Measurements from ENCODE around the gene UTP11.

Gene UTP11

DNA sequence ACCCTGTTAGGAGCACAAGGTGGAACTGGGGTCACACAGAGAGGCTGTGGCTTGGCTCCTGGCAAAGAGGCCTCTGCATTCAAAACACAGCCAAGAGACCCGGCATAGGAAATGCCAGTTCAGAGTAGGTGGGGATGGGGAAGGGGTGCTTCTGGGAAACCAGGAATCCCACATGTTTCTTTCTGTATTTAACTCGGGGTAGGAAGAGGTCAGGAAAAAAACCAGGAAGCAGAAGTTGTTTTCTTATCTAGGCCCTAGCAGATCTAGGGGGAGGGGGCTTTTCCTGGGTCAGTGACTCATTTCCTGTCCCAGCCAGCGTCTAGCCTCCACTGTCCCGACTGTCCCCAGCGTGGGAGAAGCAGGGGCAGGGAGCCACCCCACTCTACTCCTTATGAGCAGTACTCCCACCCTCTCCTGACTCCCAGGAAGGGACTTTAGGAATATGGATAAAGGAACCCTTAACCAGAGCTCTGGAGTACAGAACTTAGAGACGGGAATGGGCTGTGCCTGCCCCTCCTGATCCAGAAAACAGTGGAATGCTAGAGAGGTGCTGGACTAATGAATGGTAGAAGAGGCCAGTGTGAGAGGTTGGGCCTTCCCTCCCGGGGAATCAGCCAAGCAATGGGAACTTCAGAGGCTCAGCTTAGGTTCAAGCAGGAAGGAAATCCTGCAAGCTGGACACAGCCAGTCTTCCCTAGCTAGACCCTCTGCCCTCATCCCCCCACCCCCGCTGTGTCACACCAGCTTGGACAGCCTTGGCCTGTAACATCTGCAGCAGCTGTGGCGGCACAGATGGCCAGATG lies 12.9 kb upstream of the UTP11 start:
- Histone ChIP-seq H3K27ac (replicated peaks) (peak overlapping the region; percentile 80), H3K4me3 (replicated peaks; ENCODE audit: insufficient read depth, low read length) (no peak overlapping the region), H3K27me3 (ENCODE audit: insufficient read depth, poor library complexity, severe bottlenecking) (no peaks in the 10 kb centered on the region)
- TF ChIP-seq GABPA (IDR thresholded peaks at IDR 0.05; ENCODE audit: low read depth): 0 out of 2 replicates have a peak, but pooled peaks have one; percentile 35
- TF ChIP-seq POLR2AphosphoS5 (IDR thresholded peaks at IDR 0.05; ENCODE audit: low read depth): no peak; the same call in 1 of the 2 replicates
- peak; percentile 7; the same call in 1 of the 2 replicates for TF ChIP-seq SPI1 (IDR thresholded peaks at IDR 0.05; ENCODE audit: borderline replicate concordance, low read depth)
- DNase-seq (ENCODE audit: low read depth in 1 of 2, low spot score in 1 of 2): peak; percentile 68 to 74

DNA sequence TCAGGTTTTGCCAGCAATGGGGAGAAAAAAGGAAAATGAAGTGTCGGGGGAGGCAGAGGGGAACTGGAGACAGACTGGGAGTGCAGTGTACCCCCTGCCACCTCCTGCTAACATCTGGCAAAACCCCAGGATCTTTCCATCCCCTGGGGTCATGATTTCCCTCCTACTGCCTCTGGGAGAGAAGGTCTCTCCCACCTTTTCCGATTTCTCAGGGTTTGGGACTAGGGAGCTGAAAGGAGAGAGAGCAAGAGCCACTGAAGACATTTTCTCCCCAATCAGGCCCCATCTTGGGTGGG lies 12.4 kb upstream of the UTP11 start:
- Histone ChIP-seq H3K27me3 (ENCODE audit: insufficient read depth, poor library complexity, severe bottlenecking) (no peaks in the 10 kb centered on the region), H3K27ac (replicated peaks) (peak overlapping the region; percentile 80), H3K4me3 (replicated peaks; ENCODE audit: insufficient read depth, low read length) (no peak overlapping the region)
- no peak for DNase-seq (ENCODE audit: low read depth in 1 of 2, low spot score in 1 of 2)
- TF ChIP-seq GABPA (IDR thresholded peaks at IDR 0.05; ENCODE audit: low read depth) (no peak), POLR2AphosphoS5 (IDR thresholded peaks at IDR 0.05; ENCODE audit: low read depth) (no peak), SPI1 (IDR thresholded peaks at IDR 0.05; ENCODE audit: borderline replicate concordance, low read depth) (peak; percentile 24; the same call in 1 of the 2 replicates)

DNA sequence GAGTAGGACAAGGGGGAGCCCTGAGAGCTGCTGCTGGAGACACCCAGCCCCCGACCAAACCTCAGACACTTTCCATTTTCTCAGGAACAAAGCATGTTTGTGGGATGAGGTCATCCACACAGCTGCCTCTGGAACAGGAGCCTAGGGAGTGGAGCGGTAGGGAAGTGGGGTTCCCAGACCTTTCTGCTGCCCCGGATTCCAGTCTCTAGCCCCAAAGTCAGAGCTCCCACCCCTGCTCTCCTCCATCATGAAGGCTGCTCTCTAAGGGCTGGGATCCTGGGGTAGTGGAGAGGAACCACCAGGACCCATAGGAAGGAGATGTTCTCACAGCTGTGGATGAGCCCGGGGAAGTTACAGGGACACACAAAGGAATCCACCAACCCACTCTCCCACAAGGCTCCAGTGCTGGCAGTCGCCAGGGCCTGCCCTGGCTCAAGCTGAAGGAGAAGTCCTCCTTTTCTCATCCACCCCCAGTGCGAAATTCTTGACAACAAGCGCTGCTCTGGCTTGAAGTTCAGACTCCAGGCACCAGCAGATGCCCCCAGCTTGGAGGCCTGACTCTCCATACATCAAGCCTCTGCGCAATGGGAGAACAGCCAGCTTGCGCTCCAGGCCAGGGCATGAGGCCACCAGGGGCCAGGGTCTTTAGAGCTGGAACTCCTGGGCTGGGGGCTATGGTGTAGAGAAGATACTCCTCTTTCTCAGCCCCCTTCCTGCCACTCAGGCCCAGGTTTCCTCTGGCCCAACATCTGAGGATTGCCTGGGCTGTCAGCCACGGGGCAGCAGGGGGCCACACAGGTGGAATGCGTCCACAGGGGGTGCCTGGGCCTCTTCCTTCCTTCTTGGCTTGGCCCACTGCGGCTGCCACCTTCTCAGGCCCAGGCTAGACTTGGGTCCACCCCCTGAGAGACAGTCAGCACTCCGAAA lies 11.7 kb upstream of the UTP11 start:
- no peaks in the 10 kb centered on the region for H3K27me3 ChIP-seq (ENCODE audit: insufficient read depth, poor library complexity, severe bottlenecking)
- TF ChIP-seq, protein P1, sequence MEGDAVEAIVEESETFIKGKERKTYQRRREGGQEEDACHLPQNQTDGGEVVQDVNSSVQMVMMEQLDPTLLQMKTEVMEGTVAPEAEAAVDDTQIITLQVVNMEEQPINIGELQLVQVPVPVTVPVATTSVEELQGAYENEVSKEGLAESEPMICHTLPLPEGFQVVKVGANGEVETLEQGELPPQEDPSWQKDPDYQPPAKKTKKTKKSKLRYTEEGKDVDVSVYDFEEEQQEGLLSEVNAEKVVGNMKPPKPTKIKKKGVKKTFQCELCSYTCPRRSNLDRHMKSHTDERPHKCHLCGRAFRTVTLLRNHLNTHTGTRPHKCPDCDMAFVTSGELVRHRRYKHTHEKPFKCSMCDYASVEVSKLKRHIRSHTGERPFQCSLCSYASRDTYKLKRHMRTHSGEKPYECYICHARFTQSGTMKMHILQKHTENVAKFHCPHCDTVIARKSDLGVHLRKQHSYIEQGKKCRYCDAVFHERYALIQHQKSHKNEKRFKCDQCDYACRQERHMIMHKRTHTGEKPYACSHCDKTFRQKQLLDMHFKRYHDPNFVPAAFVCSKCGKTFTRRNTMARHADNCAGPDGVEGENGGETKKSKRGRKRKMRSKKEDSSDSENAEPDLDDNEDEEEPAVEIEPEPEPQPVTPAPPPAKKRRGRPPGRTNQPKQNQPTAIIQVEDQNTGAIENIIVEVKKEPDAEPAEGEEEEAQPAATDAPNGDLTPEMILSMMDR (IDR thresholded peaks at IDR 0.05; ENCODE audit: insufficient read depth, low read length): no peak
- TF ChIP-seq POLR2AphosphoS5 (IDR thresholded peaks at IDR 0.05; ENCODE audit: low read depth) (peak; percentile 14; the same call in 1 of the 2 replicates), SPI1 (IDR thresholded peaks at IDR 0.05; ENCODE audit: borderline replicate concordance, low read depth) (no peak), GABPA (IDR thresholded peaks at IDR 0.05; ENCODE audit: low read depth) (no peak)
- TF ChIP-seq, protein P2, sequence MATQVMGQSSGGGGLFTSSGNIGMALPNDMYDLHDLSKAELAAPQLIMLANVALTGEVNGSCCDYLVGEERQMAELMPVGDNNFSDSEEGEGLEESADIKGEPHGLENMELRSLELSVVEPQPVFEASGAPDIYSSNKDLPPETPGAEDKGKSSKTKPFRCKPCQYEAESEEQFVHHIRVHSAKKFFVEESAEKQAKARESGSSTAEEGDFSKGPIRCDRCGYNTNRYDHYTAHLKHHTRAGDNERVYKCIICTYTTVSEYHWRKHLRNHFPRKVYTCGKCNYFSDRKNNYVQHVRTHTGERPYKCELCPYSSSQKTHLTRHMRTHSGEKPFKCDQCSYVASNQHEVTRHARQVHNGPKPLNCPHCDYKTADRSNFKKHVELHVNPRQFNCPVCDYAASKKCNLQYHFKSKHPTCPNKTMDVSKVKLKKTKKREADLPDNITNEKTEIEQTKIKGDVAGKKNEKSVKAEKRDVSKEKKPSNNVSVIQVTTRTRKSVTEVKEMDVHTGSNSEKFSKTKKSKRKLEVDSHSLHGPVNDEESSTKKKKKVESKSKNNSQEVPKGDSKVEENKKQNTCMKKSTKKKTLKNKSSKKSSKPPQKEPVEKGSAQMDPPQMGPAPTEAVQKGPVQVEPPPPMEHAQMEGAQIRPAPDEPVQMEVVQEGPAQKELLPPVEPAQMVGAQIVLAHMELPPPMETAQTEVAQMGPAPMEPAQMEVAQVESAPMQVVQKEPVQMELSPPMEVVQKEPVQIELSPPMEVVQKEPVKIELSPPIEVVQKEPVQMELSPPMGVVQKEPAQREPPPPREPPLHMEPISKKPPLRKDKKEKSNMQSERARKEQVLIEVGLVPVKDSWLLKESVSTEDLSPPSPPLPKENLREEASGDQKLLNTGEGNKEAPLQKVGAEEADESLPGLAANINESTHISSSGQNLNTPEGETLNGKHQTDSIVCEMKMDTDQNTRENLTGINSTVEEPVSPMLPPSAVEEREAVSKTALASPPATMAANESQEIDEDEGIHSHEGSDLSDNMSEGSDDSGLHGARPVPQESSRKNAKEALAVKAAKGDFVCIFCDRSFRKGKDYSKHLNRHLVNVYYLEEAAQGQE (IDR thresholded peaks at IDR 0.05; ENCODE audit: insufficient replicate concordance, low read depth): no peak
- no peak overlapping the region for H3K4me3 ChIP-seq (replicated peaks; ENCODE audit: insufficient read depth, low read length)
- DNase-seq (ENCODE audit: low read depth in 1 of 2, low spot score in 1 of 2): peak in 1 of 2 experiments; percentile 47
- peak overlapping the region; percentile 80 for H3K27ac ChIP-seq (replicated peaks)

DNA sequence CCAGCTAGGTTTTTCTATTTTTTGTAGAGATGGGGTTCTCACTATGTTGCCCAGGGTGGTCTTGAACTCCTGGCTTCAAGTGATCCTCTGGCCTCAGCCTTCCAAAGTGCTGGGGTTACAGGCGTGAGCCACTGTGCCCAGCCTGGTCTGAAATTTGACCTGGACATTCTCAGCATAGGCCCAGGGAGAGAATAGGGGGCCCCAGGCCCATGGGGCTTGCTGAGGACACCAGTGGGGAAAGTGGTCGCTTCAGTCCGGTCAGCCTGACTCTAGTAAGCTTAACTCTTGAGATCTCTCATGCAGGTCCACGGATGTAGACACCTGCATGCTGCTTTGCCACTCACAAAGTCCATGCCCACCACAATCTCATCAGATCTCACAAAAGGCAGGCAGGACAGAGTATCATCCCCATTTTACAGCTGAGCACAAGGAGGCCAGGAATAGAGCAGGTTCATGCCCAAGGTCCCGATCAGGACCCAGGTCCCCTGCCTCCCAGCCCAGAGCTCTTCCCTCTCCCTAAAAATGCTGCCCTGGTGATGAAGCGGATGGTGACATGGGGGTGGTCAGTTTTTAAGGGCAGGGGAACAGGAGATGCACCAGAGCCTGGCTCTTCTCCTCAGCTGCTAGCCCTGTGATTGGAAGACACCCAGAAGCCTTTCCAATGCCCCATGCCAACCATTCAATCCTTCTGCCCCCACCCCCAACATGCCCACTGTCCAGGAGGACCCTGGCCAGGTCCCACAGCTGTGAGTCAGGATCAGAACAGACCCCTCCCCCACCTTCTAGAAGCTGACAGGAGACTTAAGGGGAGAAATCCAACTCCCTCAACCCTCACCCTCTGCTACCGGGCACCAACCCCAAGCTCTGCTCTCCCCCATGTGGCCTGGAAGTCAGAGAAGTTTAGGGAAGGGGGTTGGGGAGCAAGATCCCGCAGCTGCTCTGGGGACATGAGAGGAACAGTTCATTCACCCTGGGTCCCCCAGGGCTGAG lies 9.0 kb upstream of the UTP11 start:
- Histone ChIP-seq H3K27me3 (ENCODE audit: insufficient read depth, poor library complexity, severe bottlenecking) (no peaks in the 10 kb centered on the region), H3K27ac (replicated peaks) (peak overlapping the region; percentile 73), H3K4me3 (replicated peaks; ENCODE audit: insufficient read depth, low read length) (peak overlapping the region; percentile 60)
- no peak for DNase-seq (ENCODE audit: low read depth in 1 of 2, low spot score in 1 of 2)
- TF ChIP-seq GABPA (IDR thresholded peaks at IDR 0.05; ENCODE audit: low read depth): no peak
- no peak for TF ChIP-seq POLR2AphosphoS5 (IDR thresholded peaks at IDR 0.05; ENCODE audit: low read depth)
- TF ChIP-seq, protein P1 (IDR thresholded peaks at IDR 0.05; ENCODE audit: insufficient read depth, low read length): no peak
- TF ChIP-seq SPI1 (IDR thresholded peaks at IDR 0.05; ENCODE audit: borderline replicate concordance, low read depth): peak; percentile 24; the same call in 1 of the 2 replicates

All from HL-60 (cell line).